ENCODE data around the gene VAMP2. TPM values are rescaled to one million over a fixed set of nuclear protein-coding genes. Genes with fewer than 3 reads are reported as not detected.
A peak's percentile ranks its signal among the peaks of the same experiment; 100 is the strongest.

Gene VAMP2
- total RNA-seq, 1 experiment from 2014 or later = 2.9 TPM

DNA sequence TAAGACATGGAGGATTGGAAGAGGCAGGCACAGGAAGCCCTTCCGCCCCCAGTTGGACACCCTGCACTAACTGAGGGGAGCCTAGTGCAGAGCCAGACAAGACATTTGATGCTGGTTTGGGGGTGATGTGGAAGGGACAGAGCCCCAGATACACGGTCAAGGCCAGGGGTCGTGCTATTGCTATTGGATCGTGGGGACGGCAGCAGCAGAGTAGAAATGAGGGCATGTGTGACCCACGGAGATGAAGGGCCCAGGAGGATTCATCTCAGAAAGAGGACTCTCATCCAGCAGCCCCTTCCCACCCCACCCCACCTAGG, 2.0 kb upstream of the VAMP2 start:
- H3K4me3 ChIP-seq = no peak overlapping the region
- DNase-seq (ENCODE audit: low read depth in 1 of 2, low spot score in 2 of 2) = no peak
- peaks cover 23% of the 10 kb centered on the region for H3K36me3 ChIP-seq
- H3K4me1 ChIP-seq (replicated peaks) = peaks cover 32% of the 10 kb centered on the region
- no peaks in the 10 kb centered on the region for H3K27me3 ChIP-seq (replicated peaks)
- no peaks in the 10 kb centered on the region for H3K9me3 ChIP-seq (replicated peaks)
- no peak overlapping the region for H3K27ac ChIP-seq

DNA sequence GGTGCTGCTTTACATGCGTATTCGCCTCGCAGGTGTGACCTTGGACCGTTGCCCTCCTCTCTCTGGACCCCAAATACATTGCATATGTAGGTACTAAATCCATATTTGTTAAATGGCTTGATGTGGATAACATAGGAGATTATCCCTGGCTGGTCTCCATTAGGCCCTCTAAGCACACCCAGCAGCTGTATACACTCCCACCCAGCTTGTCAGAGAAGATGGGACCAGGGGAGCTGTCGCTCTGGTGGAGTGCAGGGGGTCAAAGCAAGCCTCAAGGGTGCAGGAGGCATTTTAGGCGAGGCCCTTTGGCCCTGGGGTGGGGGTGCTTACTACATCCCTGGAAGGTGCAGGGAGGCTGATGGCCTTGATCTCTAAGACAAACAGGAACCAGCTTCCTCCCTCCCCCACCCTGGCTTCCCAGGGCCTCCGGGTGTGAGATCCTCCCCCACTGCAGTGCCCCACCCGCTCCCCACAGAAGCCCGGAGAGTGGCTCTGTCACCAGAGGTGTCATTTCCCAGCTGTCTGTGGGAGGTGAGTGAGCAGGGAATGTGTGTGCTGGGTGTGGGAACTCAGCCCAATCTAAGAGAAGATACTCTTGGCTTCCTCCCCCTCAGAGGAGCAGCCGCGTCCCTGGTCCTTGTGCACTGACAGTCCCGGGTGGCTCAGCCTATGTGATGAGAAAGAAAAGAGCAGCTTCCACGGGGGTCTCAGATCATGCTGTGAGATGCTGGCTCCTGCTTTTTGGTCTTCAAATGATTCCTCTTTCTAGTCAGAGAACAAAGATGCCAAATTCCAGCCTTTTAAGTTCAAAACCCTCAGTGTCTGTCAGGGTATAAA, 1.4 kb upstream of the VAMP2 start:
- peaks cover 29% of the 10 kb centered on the region for H3K36me3 ChIP-seq
- H3K9me3 ChIP-seq (replicated peaks) = no peaks in the 10 kb centered on the region
- H3K4me3 ChIP-seq = no peak overlapping the region
- peak; percentile 20 to 58 for DNase-seq (ENCODE audit: low read depth in 1 of 2, low spot score in 2 of 2)
- no peaks in the 10 kb centered on the region for H3K27me3 ChIP-seq (replicated peaks)
- H3K27ac ChIP-seq = no peak overlapping the region
- H3K4me1 ChIP-seq (replicated peaks) = peaks cover 32% of the 10 kb centered on the region

DNA sequence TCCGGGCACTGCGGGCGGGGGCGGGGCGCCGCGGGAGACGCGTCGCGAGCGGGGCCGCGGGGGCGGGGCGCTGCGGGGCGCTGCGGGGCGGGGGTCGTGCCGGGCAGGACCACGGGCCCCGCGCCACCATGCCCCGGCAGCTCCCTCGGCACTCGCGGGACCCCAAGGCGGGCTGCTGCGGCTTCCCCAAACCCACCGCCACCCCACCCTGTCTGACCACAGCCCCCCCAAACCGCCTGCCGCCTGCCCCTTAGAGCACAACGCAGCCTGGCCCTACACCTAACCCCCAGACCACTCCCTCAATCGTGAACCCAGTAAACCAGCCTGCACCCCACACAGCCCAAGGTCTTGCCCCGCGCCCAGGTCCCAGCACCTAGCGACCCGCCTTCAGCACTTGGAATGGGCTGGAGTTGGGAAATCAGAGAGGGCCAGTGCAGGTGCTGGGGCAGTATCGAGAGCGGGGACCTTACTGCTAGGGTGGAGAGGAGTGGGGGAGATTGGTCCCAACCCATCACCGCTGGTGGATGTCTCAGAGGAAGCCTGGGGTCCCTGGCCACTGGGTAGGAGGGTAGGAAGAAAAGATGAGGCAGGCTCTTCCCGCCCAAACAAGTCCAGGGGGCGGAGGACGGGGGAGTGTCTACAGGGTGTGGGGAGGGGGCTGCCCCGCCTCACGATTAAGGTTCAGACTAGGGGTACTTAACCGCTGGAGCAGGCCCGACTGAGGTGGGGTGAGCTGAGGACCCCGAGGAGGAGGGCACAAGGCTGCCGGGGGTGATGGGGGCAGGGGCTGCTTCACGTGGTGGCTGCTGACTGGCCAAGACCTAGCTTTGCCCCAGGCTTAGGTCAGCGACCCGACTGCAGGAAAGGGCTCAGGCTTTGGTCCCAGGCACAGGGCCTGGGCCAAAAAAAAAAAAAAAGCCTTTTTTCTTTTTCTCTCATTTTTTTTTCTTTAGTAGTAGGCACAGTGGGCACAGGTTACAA, 539 bp upstream of the VAMP2 start:
- H3K27ac ChIP-seq = peak overlapping the region; percentile 95
- no peaks in the 10 kb centered on the region for H3K9me3 ChIP-seq (replicated peaks)
- no peaks in the 10 kb centered on the region for H3K27me3 ChIP-seq (replicated peaks)
- peak overlapping the region; percentile 100 for H3K4me3 ChIP-seq
- peak in 1 of 2 experiments; percentile 13 for DNase-seq (ENCODE audit: low read depth in 1 of 2, low spot score in 2 of 2)
- H3K4me1 ChIP-seq (replicated peaks) = peaks cover 37% of the 10 kb centered on the region
- peaks cover 34% of the 10 kb centered on the region for H3K36me3 ChIP-seq

DNA sequence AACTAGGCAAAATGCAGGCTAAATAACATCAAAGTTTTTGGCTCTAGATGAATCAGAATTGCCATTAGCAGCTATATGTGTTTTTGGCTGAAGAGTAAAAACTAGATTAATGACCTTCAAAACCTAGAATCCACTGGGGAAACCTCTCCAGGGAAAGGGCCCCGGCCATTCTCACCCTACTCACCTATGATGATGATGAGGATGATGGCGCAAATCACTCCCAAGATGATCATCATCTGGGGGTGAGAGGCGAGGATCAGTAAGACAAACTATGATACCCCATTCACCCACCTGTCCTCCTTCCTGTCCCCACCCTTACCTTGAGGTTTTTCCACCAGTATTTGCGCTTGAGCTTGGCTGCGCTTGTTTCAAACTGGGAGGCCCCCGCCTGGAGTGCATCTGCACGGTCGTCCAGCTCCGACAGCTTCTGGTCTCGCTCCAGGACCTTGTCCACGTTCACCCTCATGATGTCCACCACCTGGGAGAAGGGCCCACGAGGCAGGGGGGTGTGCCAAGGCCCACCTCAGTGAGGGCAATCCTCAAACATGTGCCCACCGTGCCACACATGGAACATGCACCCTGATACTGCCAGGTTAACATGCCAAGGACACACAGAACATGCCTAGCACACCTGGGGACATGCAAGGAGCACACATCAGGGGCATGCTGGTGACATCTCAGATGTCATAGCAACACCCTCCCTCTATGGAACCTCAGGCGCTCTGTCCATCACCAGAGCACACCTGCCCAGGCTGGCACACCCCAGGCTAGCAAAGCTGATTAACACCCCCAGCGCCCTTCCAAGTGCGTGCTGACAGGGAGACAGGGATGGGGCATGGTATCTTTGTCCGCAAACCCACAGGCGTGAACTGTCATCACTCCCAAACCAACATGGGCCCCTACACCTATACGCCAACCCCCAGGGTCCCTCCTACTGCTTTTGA, 1.2 kb downstream of the VAMP2 start:
- peaks cover 42% of the 10 kb centered on the region for H3K4me1 ChIP-seq (replicated peaks)
- DNase-seq (ENCODE audit: low read depth in 1 of 2, low spot score in 2 of 2) = peak in 1 of 2 experiments; percentile 36

DNA sequence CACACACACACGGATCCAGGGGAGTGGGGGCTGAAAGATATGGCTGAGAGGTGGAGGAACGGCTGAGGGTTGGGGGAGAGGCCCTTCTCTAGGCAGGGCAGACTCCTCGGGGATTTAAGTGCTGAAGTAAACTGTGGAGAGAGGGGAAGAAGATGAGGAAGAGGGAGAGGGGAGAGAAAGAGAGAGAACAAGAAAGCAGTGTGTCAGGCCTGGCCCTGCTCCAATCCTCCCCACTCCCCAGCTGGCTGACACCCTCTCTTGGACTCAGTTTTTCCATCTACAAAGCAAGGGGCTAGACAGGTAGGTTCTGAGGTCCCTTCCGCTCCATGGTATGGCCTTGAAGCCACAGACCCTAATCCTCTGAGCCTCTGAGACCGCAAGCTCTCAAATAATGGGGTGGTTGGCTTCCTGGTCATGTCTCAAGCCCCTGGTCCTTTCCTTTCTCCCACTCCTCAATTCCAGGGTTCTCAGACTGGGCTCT, 2.0 kb downstream of the VAMP2 start:
- Histone ChIP-seq H3K27ac (no peak overlapping the region), H3K9me3 (replicated peaks) (no peaks in the 10 kb centered on the region), H3K27me3 (replicated peaks) (no peaks in the 10 kb centered on the region), H3K4me1 (replicated peaks) (peaks cover 45% of the 10 kb centered on the region), H3K4me3 (no peak overlapping the region), H3K36me3 (peaks cover 40% of the 10 kb centered on the region)
- DNase-seq (ENCODE audit: low read depth in 1 of 2, low spot score in 2 of 2) = no peak

More for the DNA sequence above, 1.2 kb downstream of the VAMP2 start:
- Histone ChIP-seq H3K27me3 (replicated peaks) (no peaks in the 10 kb centered on the region), H3K27ac (no peak overlapping the region), H3K36me3 (peaks cover 40% of the 10 kb centered on the region), H3K4me3 (peak overlapping the region; percentile 100), H3K9me3 (replicated peaks) (no peaks in the 10 kb centered on the region)

DNA sequence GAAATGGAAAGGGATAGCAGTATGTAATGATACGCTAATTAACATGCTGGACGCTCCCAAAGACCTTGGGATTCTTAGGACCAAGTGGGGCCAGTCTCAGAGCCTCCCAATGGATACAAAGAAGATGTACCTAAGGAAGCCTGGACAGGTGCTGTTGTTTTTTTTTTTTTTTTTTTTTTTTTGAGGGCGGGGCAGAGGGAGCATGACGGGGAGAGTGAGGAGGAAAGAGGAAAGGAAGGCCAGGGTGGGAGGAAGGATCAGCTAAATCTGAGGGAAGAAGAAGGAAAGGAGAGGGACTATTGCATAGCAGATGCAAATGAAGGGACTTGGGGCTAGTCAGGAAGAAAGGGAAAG, 2.5 kb downstream of the VAMP2 start:
- Histone ChIP-seq H3K36me3 (peaks cover 40% of the 10 kb centered on the region), H3K27ac (no peak overlapping the region), H3K4me1 (replicated peaks) (peaks cover 51% of the 10 kb centered on the region), H3K9me3 (replicated peaks) (no peaks in the 10 kb centered on the region), H3K4me3 (no peak overlapping the region), H3K27me3 (replicated peaks) (no peaks in the 10 kb centered on the region)
- no peak for DNase-seq (ENCODE audit: low read depth in 1 of 2, low spot score in 2 of 2)

DNA sequence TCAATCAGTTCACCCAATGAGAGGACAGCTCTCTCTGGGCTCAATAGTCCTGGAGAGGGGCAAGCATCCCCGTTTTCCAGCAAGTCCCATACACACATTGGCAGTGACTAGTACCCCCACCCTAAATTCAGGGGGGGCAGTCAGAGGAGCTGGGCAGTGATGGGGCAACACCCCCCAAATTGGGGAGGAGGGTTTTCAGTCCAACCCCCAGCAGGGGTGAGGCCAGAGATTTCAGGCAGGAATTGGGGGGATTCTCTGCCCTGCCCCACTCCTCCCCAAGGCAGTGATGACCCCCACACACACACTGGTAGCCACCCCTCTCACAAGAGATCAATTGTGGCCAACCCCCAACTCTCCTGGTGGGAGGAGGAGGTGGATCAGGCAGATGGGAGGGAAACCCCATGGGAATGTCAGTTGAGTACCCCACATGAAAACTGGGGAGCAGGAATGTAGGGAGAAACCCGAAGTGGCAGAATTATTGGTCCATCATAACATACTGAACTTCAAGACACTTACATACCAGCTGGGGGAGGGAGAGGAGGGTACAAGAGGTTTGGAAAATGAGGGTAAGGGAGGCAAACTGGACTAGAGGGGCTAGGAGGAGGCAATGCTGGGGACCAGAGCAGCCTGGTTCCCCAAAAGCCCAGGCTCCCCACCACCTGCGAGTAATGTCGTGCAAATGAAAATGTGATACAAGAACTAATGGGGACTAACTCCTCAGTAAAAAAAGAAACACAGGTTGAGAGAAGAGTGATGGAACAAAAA, 3.1 kb downstream of the VAMP2 start:
- Histone ChIP-seq H3K36me3 (peaks cover 40% of the 10 kb centered on the region), H3K9me3 (replicated peaks) (no peaks in the 10 kb centered on the region), H3K27me3 (replicated peaks) (no peaks in the 10 kb centered on the region), H3K27ac (no peak overlapping the region), H3K4me1 (replicated peaks) (peaks cover 55% of the 10 kb centered on the region), H3K4me3 (no peak overlapping the region)
- no peak for DNase-seq (ENCODE audit: low read depth in 1 of 2, low spot score in 2 of 2)

DNA sequence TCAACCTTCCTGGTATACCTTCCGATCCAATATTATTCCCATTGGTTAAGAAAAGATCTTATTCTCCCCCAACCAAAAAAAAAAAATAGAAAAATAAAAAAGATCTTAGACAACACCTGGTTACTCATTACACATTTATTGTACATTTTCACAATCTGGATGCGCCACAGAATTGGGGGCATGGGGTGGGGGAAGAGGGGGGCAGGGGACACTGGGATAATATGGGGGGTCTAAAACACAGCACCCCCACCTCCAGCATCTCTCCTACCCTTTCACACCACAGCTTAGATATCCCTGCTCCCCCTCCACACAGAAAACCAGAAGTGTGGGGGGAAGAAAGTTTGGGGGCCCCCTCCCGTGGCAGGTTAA, 3.7 kb downstream of the VAMP2 start:
- Histone ChIP-seq H3K4me1 (replicated peaks) (peaks cover 55% of the 10 kb centered on the region), H3K27me3 (replicated peaks) (no peaks in the 10 kb centered on the region), H3K4me3 (no peak overlapping the region), H3K9me3 (replicated peaks) (no peaks in the 10 kb centered on the region), H3K36me3 (peaks cover 40% of the 10 kb centered on the region), H3K27ac (no peak overlapping the region)
- no peak for DNase-seq (ENCODE audit: low read depth in 1 of 2, low spot score in 2 of 2)

DNA sequence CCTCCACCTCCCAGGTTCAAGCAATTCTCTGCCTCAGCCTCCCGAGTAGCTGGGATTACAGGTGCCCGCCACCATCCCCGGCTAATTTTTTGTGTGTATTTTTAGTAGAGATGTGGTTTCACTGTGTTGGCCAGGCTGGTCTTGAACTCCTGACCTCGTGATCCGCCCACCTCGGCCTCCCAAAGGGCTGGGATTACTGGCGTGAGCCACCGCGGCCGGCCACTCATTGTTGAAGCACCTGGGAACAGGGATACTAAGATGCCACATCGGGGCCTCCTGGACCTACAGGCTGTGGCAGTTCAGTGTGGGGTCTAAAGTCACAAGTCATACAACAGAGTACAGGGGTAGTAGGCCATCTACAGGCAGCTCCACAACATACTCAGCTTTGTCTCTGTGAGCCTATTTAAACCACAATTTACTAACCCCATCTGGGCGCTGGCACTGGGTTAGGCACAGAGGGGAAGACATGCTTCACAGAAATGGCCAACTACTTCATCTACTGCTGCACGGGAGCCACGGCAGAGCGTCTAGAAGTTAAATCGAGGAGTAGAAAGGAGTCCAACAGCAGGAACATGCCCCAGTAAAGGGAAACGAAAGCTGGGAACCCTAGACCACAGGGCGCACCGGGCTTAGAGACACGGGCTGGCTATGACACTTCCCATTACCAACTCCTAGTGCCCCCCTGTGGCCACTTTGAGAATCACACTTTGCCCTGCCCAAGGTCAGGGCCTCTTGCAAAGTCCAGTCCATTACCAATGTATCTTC, 4.3 kb downstream of the VAMP2 start:
- H3K36me3 ChIP-seq = peaks cover 40% of the 10 kb centered on the region
- no peaks in the 10 kb centered on the region for H3K27me3 ChIP-seq (replicated peaks)
- peaks cover 55% of the 10 kb centered on the region for H3K4me1 ChIP-seq (replicated peaks)
- no peak overlapping the region for H3K4me3 ChIP-seq
- DNase-seq (ENCODE audit: low read depth in 1 of 2, low spot score in 2 of 2) = peak; percentile 67 to 89
- H3K9me3 ChIP-seq (replicated peaks) = no peaks in the 10 kb centered on the region
- no peak overlapping the region for H3K27ac ChIP-seq

DNA sequence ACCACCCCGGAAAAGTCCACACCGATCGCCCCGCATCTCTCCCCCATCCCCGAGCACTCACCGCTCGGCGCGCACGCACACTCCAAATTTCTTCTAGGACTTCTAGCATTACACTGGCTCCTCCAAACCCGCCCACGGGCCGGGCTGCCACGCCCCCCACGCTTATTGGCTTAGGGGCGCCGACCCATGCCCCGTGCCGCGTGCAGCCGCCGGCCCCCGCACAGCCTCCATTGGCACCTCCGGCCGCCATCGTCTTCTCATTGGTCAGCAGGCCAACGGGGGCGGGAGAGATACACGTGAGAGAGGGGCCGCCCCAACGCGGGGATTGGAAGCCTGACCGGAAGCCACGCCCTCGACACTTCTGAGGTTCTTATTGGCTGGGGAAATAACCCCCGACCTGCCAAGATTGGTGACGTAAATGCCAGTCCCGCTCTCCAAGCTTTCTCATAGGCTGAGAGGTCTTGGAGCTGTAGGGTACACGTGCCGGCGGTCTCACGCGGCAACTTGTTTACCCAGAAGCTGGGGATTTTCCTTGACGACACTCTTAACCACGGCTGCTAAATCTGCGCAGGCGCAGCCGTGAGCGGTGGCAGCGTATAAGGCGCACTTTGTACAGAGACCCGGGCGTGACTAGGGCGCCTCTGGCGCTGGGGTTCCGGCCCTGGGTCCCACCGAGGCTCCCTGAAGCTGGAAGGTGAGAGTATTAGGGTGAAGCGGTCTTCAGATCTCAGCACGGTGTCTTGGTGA, 6.3 kb downstream of the VAMP2 start:
- peaks cover 33% of the 10 kb centered on the region for H3K36me3 ChIP-seq
- DNase-seq (ENCODE audit: low read depth in 1 of 2, low spot score in 2 of 2) = peak; percentile 100
- peak overlapping the region; percentile 48 for H3K4me3 ChIP-seq
- H3K27me3 ChIP-seq (replicated peaks) = no peaks in the 10 kb centered on the region
- no peaks in the 10 kb centered on the region for H3K9me3 ChIP-seq (replicated peaks)
- H3K27ac ChIP-seq = peak overlapping the region; percentile 80
- peaks cover 58% of the 10 kb centered on the region for H3K4me1 ChIP-seq (replicated peaks)

DNA sequence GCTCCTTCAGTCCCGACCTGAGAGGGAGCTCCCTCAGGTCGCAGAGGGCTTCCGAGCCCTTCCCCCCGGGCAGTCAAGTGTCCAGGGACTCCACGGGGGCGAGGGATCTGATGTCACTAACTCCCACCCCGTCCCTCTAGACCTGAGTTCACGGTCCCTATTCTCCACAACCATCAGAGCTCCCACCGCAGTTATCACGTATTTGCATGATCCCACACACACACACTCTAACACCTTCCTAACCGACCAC, 6.8 kb downstream of the VAMP2 start:
- Histone ChIP-seq H3K36me3 (peaks cover 28% of the 10 kb centered on the region), H3K4me3 (peak overlapping the region; percentile 48), H3K27me3 (replicated peaks) (no peaks in the 10 kb centered on the region), H3K9me3 (replicated peaks) (no peaks in the 10 kb centered on the region), H3K4me1 (replicated peaks) (peaks cover 62% of the 10 kb centered on the region), H3K27ac (peak overlapping the region; percentile 80)
- no peak for DNase-seq (ENCODE audit: low read depth in 1 of 2, low spot score in 2 of 2)

Measured in SJSA1 (cell line).